NCI-H1436 (cell line): Measurements from ENCODE around the gene PLCXD1.
"Not testable (repeated sequence)": the region's sequence is repeated elsewhere in the genome, so short reads cannot be mapped to it uniquely, and the experiment has no call there.

Experiments used
- DNase-seq: peaks from one replicate; lab custom pipeline; 2025; lab: John Stamatoyannopoulos, UW

PLCXD1 gene

DNA sequence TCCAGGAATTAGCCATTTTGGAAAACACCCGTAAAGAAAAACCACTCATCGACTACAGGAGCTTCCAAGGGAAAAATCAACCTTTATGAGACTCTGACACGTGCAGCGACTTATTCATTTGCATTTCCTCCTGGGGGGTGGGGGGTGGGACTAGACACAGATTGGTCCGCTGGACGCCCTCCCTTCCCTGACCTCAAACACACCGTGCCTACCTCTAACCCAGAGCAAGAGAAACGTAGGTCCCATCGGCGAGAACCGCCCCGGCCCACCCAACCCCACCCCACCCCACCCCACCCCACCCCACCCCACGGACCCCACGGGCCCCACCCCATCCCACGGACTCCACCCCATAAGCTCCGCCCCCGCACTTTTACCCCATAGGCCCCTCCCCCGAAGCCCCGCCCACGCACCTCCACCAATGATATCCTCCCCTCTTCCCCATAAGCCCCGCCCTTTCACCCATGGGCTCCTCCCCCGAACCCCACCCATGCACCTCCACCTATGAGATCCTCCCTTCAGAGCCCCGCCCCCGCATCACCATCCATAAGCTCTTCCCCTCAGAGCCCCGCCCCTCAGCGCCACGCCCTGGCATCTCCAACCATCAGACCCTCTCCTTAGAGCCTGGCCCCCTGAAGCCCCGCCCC lies 36.4 kb downstream of the PLCXD1 start:
- no peak for DNase-seq

DNA sequence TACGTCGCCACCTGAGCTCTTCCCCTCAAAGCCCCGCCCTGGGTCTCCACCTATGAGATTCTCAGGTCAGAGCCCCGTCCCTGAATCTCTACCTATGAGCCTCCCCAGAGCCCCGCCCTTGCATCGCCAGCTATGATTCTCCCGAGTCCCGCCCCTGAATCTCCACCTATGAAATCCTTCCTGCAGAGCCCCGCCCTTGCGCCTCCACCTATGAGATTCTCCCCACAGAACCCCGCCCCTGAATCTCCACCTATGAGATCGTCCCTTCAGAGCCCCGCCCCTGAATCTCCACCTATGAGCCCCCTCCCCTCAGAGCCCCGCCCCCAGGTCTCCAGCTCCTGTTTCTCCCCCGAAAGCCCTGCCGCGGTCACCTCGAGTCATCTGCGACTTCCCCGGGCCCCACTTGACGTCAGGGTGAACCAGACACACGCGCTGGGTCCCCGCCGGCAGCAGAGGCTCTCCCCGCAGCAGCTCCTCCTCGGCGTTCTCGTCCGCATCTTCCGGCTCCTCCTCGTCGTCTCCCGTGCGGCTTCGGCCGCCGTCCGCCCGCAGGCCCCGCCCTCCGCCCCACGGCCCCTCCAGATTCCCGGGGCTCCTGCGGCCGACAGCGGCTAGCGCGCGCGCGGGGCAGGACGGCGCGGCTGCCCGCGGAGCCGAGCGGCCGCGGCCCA lies 37.0 kb downstream of the PLCXD1 start:
- no peak for DNase-seq

DNA sequence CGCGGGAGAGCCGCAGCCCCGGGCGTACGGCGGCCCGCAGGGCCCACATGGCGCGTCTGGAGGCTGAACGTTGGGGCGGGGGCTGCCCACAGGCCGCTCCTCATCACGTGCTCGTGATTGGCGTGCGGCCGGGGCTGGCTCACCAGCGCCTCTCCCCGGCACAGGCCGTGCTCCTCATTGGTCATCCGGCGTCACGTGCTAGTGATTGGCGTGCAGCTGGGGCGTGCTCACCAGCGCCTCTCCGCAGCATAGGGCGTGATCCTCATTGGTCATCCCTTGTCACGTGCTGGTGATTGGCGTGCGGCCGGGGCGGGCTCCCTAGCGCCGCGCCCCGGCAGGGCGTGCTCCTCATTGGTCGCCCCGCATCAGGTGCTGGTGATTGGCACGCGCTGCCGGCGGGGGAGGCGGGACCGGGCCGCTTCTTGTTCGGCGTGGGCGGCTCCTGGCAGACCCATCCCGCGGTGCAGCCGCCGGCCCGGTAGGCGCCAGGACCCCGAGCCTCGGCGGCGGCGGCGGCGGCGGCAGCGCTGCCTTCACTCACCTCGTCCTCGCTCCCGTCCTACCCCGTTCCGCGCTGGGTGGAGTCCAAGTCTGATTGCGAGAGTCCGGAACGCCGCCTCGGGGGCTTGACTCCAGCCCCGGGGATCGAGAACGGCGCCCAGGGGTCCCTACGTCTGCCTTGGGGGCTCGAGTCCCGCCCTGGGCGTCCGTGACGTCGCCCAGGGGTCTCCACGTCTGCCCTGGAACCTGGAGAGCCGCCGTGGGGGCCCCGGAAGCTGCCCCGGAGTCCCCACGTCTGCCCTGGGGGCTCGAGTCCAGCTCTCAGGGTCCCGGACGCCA lies 37.8 kb downstream of the PLCXD1 start, which contains the start of gene GTPBP6:
TSS of gene GTPBP6 (minus strand) at position 58 of the 840 bp plus-strand sequence. CDS start at position 49, 9 bp downstream.
- no peak for DNase-seq

DNA sequence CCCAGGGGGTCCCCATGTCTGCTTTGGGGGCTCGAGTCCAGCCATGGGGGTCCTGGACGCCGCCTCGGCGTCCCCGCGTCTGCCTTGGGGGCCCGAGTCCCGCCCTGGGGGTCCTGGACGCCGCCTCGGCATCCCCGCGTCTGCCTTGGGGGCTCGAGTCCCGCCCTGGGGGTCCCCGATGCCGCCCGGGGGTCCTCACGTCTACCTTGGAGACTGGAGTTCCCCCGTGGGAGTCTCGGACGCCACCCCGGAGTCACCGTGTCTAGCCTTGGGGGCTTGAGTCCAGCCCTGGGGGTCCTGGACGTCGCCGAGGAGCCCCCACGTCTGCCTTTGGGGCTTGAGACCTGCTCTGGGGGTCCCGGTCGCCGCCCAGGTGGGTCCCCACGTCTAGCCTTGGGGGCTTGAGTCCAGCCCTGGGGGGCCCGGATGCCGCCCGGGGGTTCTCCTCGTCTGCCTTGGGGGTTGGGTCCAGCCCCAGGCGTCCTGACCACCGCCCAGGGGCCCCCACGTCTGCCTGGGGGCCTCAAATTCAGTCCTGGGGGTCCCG lies 38.5 kb downstream of the PLCXD1 start:
- DNase-seq, result no peak

DNA sequence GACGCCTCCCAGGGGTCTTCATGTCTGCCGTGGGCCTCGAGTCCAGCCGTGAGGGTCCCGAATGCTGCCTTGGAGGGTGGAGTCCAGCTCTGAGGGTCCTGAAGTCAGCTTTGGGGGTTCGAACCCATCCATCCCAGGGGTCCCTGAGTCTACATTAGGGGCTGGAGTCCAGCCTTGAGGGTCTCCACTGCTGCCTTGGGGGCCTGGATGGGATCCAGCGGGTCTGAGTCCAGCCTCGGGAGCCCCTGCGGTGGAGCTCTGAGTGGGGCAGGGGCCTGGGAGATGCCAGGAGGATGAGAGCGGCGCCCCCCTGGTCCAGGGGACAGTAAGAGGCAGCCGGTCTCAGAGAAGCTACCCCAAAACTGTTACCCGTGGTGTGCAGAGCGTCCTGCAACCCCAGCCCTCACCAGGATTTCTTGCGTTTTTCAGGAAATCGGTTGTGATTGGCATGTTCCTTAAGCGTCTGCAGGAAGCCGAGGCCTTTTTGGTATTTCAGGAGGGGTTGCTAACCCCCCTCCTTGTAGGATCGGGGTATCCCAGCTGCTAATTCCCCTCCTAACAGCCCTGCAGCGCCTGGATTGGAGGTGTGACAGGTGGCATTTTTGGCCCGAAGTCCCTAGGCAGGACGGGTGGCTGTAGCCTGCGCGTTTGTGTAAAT lies 39.1 kb downstream of the PLCXD1 start:
- DNase-seq, result no peak

DNA sequence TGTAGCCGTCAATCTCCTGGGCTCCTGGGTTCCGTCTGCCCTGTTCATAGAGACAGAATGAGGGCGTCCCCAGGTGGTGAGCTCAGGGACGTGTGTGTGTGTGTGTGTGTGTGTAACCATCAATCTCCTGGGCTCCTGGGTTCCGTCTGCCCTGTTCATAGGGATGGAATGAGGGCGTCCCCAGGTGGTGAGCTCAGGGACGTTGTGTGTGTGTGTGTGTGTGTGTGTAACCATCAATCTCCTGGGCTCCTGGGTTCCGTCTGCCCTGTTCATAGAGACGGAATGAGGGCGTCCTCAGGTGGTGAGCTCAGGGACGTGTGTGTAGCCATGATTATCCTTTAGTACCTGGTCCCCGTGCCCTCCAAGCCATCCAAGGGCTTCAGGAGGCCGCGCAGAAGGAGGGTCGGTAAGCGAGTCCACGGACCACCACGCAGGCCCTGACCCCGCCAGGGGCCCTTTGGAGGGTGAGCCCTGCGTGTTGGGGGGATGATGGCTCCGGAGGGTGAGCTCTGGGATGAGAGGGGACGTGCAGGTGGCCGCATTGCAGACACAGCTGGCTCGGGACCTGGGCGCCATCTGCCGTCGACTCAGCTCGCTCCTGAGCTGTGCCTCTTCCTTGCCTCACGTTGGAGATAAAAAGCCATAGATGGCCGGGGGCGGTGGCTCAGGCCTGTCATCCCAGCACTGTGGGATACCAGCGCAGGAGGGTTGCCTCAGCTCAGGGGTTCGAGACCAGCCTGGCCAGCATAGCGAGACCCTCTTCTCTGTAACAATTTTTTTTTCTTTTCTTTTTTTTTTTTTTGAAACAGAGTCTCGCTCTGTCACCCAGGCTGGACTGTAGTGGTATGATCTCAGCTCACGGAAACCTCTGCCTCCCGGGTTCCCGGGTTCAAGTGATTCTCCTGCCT lies 42.8 kb downstream of the PLCXD1 start:
- DNase-seq, result no peak

DNA sequence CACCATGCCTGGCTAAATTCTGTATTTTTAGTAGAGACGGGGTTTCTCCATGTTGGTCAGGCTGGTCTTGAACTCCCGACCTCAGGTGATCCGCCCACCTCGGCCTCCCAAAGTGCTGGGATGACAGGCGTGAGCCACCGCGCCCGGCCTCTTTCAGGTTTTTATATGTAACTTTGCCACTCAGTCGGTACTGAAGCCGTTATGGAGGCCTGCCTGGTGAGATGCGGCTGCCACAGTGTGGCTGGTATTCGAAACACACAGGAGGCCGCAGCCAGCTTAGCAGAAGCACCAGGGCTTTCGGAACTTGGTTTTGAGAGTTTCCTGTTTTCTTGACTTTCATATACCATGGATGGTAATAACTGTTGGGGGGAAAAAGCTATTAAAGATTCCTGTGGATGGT lies 43.5 kb downstream of the PLCXD1 start:
- DNase-seq, result not testable (repeated sequence)

DNA sequence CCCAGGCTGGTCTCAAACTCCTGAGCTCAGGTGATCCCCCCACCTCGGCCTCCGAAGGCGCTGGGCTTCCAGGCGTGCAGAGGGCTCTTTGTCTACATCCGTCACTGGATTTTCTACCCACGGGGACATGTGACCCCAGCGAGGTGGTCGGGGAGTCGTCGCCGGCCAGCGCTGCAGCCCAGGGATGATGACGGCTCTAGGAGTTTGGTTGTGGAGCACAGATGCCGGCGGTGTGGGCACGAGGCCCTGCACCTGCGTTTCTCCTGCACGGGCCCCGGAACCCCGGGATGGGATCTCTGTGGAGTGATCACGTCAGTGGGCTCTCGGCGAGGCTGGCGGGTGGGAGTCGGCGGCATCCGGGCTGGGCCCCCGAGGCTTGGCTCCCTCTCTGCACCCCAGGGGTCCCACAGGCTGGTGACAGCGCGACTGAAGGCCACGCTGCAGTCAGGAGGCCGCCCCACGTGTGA lies 46.5 kb downstream of the PLCXD1 start:
- DNase-seq, result no peak

DNA sequence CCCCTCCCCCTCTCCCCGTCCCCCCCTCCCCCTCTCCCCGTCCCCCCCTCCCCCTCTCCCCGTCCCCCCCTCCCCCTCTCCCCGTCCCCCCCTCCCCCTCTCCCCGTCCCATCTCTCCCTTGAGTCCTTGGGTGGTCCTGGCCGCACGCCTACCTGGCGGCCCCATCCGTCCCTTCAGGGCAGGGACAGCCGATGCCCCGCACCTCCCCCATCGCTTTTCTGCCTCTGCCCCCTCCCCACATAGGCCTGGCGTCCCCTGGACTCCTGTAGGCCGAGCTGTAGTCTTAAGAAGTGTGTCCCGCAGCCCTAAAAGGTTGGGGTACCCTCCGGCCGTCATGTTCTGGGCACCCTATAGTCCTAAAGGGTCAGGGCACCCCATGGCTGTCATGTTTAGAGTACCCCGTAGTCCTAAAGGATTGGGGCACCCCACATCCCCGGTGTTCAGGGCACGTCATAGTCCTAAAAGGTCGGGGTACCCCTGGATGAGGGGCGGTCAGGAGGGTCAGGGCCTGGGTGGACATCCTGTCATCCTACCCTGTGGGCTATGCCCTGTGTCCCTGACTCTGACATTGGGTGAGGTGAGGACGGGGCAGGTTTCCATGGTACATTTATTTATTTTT lies 48.2 kb downstream of the PLCXD1 start:
- no peak for DNase-seq

DNA sequence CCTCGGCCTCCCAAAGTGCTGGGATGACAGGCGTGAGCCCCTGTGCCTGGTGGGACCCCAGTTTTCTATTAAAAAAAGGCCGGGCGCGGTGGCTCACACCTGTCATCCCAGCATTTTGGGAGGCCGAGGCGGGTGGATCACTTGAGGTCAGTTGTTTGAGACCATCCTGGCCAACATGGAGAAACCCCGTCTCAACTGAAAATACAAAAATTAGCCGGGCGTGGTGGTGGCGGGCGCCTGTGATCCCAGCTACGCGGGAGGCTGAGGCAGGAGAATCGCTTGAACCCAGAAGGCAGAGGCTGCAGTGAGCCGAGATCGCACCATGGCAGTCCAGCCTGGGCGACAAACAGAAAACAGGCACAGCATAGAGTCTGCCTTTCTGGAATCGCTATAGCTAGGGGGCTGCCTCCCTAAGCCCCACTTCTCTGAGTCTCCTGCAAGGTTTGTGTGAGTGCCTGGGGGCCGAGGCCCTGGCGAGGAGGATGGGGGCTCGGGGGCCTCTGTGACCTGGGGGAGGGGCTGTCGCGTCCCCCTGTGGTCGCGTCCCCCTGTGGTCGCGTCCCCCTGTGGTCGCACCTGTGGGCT lies 49.1 kb downstream of the PLCXD1 start:
- DNase-seq, result not testable (repeated sequence)

DNA sequence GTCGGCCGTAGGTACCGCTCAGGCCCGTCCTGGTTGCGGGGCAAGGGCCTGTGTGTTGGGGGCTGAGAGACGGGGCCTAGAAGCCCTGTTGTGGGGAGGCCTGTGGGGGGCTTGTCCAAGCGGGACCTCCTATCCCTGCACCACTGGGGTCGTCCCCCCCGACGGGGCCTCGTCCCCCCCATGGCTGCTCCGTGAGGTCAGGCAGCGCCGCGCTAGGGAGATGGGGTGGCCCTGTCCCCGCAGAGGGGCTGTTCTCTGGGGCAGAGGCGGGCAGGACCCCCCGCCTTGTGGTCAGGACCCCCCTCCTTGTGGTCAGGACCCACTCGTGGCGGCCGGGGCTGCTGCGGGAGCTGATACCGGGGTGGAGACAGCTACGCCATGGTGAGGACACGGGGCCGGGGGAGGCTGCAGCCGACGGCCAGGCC lies 49.6 kb downstream of the PLCXD1 start:
- DNase-seq, result no peak

DNA sequence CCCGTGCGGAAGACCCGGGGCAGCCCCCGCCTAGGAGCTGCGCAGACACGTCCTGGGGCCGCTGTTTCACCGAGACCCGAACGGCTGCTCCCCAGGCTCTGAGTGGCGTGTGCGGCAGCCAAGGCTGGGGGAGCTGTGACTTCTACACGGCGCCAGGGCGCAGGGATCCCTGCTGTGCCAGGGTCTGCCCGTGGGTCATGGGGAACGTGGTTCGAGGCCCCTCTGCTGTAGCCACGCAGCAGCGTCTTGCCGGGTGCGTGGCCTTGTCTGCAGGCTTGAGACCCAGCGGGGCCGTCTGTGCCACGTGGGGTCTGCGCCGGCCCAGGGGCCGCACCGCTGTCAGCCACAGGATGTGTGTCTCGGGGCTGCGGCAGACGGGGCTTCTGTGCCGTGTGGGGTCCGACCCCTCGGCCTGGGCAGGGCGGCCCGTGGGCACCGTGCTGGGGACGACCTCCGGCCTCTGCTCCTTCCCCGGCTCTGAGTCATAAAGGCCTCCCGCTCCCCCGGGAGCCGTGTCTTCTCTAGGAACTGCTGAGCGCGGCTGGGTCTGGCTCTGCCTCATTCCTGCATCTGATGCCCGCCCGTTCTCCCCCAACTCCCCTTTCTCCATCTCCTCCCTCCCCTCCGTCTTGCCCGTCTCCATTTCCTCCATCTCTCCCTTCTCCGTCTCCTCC lies 50.1 kb downstream of the PLCXD1 start:
- no peak for DNase-seq

DNA sequence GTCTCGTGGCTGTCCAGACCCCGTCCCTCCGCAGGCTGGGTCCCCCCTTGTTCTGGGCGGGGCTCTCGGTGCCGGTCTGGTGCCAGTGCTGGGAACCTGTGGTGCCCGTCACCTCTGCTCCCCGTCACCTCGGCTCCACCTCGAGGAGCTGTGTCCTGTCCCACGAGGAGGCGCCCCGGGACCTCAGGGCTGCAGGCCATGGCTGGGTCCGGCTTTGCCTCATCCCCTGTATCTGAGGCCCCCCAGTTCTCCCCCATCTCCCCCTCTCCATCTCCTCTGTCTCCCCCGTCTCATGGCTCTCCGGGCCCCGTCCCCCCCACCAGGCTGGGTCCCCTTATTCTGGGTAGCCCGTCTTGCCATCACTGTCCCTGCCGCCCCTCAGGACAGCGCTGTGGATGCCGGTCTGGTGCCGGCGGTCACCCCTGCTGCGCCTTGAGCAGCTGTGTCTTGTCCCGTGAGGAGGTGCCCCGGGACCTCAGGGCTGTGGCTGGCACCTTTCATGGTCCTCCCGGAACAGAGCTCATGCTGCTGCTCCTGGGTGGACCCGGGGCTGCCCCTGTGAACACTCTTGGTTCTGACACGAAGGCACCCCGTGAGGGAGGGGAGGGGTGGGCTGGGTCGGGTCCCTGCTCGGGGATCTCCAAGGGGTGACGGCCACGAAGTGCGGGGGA lies 50.8 kb downstream of the PLCXD1 start:
- DNase-seq, result no peak

DNA sequence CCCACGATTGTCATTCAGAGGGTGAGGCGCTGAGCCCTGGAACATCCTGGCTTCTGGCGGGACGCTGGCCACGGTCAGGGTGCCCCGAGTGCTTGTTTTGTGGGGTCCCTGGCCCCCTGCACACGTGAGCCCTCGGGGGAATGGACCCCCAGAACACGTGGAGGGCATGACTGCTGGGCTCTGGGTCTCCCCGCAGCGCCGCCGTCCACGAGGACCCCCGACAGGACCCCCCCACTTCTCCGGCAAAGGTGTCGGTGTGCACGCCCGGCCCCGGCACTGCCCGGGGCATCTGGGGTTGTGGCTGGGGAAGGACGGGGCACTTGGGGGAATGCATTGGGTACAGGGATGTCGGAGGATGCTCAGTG lies 51.3 kb downstream of the PLCXD1 start:
- no peak for DNase-seq

DNA sequence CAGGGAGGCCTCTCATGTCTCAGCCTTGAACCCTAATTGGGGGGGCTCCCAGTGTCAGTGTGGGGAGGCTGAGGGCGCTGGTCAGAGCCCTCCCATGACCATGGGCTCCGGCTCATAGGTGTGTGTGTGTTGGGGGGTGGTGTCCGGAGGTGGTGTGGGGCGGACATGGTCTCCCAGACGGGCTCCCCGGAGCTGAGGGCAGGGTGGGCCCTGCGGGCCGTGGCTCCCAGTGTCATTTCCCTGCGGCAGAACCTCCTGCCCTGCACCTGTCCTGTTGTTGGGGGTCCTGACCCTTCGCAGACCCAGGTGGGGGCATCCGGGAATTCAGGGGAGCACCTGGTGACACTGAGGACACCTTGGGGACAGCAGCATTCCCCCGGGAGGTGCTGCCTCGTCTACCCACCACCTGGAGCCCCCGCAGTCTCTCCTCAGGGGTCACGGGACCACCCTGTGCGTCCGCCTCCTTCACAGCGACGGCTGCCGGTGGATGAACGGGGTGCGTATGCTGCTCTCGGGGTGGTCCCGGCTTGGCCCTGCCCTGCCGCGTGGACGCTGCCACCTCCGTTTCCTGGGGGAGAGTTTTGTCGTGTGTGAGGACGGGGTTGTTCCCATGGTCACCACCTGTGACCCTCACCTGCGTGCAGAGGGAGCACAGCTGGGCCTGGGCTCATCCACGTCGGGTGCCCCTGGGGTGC lies 51.9 kb downstream of the PLCXD1 start:
- no peak for DNase-seq

DNA sequence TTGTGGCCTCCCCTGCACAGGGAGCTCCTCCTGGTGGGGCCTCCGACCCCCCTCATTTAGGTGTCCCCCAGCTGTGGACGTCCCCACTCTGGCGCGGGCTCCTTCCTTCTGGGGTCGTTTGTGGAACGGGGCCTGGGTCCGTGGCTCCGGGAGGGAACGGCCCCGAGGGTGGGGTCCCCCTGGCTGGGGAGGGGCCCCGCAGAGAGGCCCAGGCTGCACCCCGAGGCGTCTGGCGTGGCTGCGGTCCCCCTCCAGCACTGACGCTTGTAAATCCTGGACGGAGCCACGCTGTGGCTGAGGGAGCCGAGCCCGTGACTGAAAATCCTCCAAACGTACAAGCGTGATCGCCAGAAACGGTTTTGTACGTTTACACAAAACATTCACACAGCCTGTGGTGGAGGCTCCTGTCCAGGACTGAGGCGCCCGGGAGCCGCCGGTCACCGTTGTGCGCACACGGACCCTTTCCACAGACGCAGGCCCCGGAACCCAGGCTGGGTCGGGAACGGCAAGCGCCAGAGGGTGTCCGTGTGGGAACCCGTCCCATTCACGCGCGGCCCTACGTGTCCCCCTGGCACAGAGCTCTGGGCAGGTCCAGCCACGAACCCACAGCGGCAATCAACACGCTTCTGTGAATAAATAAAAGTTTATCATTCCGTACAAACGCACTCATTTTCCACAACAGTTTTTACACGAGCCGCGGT lies 52.6 kb downstream of the PLCXD1 start:
- no peak for DNase-seq

DNA sequence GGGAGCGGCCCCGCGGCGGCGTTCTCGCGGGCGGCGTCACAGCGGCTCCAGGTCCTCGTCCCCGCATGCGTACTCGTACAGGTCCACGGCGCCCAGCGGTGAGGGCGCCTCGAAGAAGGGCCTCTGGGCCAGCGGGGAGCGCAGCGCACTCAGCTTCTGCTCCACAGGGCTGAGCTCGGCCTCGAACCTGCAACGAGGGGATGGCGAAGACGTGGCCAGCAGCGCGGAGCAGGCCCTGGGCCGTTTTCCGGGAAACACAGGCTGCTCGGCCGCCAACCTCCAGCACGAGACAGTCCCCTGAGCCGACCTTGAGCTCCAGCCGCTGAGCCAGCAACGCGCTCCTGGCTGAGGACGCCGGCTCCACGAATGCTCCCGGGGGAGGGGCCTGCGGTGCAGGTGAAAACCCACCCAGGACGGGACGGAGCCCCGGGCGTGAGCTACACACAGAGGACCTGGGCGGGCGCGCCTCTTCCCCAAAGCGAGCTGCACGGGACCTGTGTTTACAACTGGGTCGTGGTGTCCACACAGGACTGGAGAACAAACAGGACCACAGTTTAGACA lies 53.2 kb downstream of the PLCXD1 start:
- DNase-seq, result no peak
